Endothelial cell of umbilical vein (primary cell): Measurements from ENCODE around the gene NEU4.

Source experiments
- CTCF ChIP-seq, 2 donors: IDR thresholded peaks; 1 replicate in 1 of 2; 2 replicates in 1 of 2; pipeline ENCODE4 v1.5.1; 2011; ENCODE audit warnings: low read length in 2 of 2, mild to moderate bottlenecking in 2 of 2, moderate library complexity in 2 of 2, control low read depth in 1 of 2, inconsistent platforms in 1 of 2, low read depth in 1 of 2; ENCODE audit not compliant: insufficient read depth in 1 of 2; ENCODE audit errors: extremely low read depth in 1 of 2
- EZH2 ChIP-seq: IDR thresholded peaks from 2 replicates; pipeline ENCODE4 v1.6.1; 2012; ENCODE audit warnings: borderline replicate concordance, low read depth, mild to moderate bottlenecking, moderate library complexity, low read length, inconsistent platforms; ENCODE audit not compliant: severe bottlenecking

- TF ChIP-seq CTCF (IDR thresholded peaks at IDR 0.05; ENCODE audit: extremely low read depth in 1 of 2, insufficient read depth in 1 of 2, low read depth in 1 of 2, low read length in 2 of 2) = no peak
- TF ChIP-seq EZH2 = no peak
Observed at GRCh38 chr2:241814643-241815476, 5.9 kb downstream of the NEU4 start.
